Measurements from ENCODE around the gene WNT6. TPM values are rescaled to one million over a fixed set of nuclear protein-coding genes. Genes with fewer than 3 reads are reported as not detected.

WNT6 gene
- total RNA-seq, 4 donors from 2014 or later, result 2.7 to 5.1 TPM; not detected in 2

- peak in 1 of 2 donors; percentile 13 for DNase-seq
- intact Hi-C loops (cut with DNase I), result no loop called here
- 6 to 8% methylated on average over 16 to 23 of the region's 86 CpGs for WGBS, 2 donors
- Histone ChIP-seq H3K27ac (no peak overlapping the region), H3K4me3 (replicated peaks in 1 of 3) (no peak overlapping the region), H3K36me3 (no peaks in the 10 kb centered on the region), H3K4me1 (peaks cover 3 to 17% of the 10 kb centered on the region in 2 donors), H3K27me3 (peaks cover 25% of the 10 kb centered on the region), H3K9me3 (no peaks in the 10 kb centered on the region)
- no peak for TF ChIP-seq POLR2A (IDR thresholded peaks at IDR 0.05)
- no peak for TF ChIP-seq CTCF (IDR thresholded peaks at IDR 0.05)
These were observed 14.0 kb downstream of the WNT6 start for GRCh38 chr2:218873359-218874194.

- H3K9me3 ChIP-seq, result no peaks in the 10 kb centered on the region
- WGBS, 2 donors, result 17 to 19% methylated on average over 2 of the region's 2 CpGs
- DNase-seq, result no peak
- H3K27ac ChIP-seq, result no peak overlapping the region
- H3K4me3 ChIP-seq (replicated peaks in 1 of 3), result no peak overlapping the region
- H3K4me1 ChIP-seq, result peaks cover 7 to 29% of the 10 kb centered on the region in 2 donors
- no peaks in the 10 kb centered on the region for H3K36me3 ChIP-seq
- no peak for TF ChIP-seq CTCF (IDR thresholded peaks at IDR 0.05)
- no peak for TF ChIP-seq POLR2A (IDR thresholded peaks at IDR 0.05)
- H3K27me3 ChIP-seq, result peaks cover 32% of the 10 kb centered on the region
- intact Hi-C loops (cut with DNase I), result no loop called here
These were observed 16.2 kb downstream of the WNT6 start for GRCh38 chr2:218875692-218876246.

- WGBS, 2 donors, result 0% methylated on average over 3 of the region's 3 CpGs
- H3K27ac ChIP-seq, result no peak overlapping the region
- H3K9me3 ChIP-seq, result no peaks in the 10 kb centered on the region
- TF ChIP-seq CTCF (IDR thresholded peaks at IDR 0.05) (peak; percentile 75 to 92 (median 87)), POLR2A (IDR thresholded peaks at IDR 0.05) (no peak)
- intact Hi-C loops (cut with DNase I), result no loop called here
- DNase-seq, result peak; percentile 64 to 68
- no peak overlapping the region for H3K4me3 ChIP-seq (replicated peaks in 1 of 3)
- H3K27me3 ChIP-seq, result peaks cover 26% of the 10 kb centered on the region
- H3K4me1 ChIP-seq, result peaks cover 7 to 22% of the 10 kb centered on the region in 2 donors
- no peaks in the 10 kb centered on the region for H3K36me3 ChIP-seq
These were observed 17.1 kb downstream of the WNT6 start for GRCh38 chr2:218876562-218877219.

GRCh38 chr2:218877331-218877730 lies 17.7 kb downstream of the WNT6 start:
- H3K4me1 ChIP-seq, result peaks cover 7 to 19% of the 10 kb centered on the region in 2 donors
- H3K4me3 ChIP-seq (replicated peaks in 1 of 3), result no peak overlapping the region
- no peak for TF ChIP-seq POLR2A (IDR thresholded peaks at IDR 0.05)
- TF ChIP-seq CTCF (IDR thresholded peaks at IDR 0.05), result no peak
- H3K27me3 ChIP-seq, result peaks cover 26% of the 10 kb centered on the region
- H3K27ac ChIP-seq, result no peak overlapping the region
- H3K36me3 ChIP-seq, result no peaks in the 10 kb centered on the region
- no peak for DNase-seq
- 55 to 67% methylated on average over 6 of the region's 6 CpGs for WGBS, 2 donors
- no peaks in the 10 kb centered on the region for H3K9me3 ChIP-seq
- intact Hi-C loops (cut with DNase I), result no loop called here

All from thyroid gland (tissue), 4 donors.